Measurements from ENCODE around the gene SCAF4.
"Not testable (repeated sequence)": the region's sequence is repeated elsewhere in the genome, so short reads cannot be mapped to it uniquely, and the experiment has no call there.

Gene SCAF4

DNA sequence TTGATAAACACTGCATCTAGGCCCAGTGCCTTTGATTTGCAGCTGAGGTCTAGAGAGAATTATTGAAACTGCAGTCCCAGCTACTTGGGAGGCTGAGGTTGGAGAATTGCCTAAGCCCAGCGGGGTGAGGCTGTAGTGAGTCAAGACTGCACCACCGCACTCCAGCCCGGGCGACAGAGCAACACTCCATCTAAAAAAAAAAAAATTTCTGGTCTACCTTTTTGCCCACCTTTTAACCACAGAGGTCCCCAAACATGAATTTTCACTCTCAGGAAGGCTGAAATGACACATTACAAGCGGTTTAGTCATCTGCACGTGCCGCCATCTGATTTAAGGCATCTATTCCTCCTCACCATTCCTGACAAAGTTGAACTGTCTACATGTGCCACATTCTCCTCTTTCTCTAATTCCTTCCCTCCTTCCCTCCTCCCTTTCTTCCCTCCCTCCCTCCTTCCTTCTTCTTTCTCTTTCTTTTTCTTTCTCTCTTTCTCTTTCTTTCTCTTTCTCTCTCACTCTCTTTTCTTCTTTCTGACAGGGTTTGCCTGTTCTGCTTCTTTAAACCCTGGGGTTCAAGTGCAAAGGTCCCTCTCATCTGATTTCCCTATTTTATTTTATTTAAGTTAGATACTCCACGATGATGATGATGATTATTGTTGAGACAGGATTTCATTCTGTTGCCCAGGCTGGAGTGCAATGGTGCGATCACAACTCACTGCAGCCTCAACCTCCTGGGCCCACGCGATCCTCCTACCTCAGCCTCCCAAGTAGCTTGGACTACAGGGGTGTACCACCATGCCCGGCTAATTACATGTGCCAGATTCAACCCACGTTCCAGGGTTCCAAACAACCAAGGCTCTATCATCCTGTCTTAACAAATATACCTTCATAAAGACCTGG is 75.5 kb downstream of the SCAF4 start:
- no peaks in the 10 kb centered on the region for H3K36me3 ChIP-seq (ENCODE audit: control insufficient read depth, insufficient read depth, low read length)
- no peak for DNase-seq
- no peak overlapping the region for H3K27ac ChIP-seq (ENCODE audit: insufficient read depth, low read length, poor library complexity, severe bottlenecking)
- H3K9me3 ChIP-seq (ENCODE audit: control insufficient read depth, low read length), result no peaks in the 10 kb centered on the region
- H3K27me3 ChIP-seq (replicated peaks; ENCODE audit: control insufficient read depth, insufficient read depth, low read length, poor library complexity, severe bottlenecking), result no peaks in the 10 kb centered on the region
- no peak overlapping the region for H3K4me3 ChIP-seq (ENCODE audit: insufficient read depth, low read depth, low read length, poor library complexity, severe bottlenecking)
- H3K4me1 ChIP-seq (ENCODE audit: control insufficient read depth, insufficient read depth, low read length, poor library complexity, severe bottlenecking), result peaks cover 13% of the 10 kb centered on the region

DNA sequence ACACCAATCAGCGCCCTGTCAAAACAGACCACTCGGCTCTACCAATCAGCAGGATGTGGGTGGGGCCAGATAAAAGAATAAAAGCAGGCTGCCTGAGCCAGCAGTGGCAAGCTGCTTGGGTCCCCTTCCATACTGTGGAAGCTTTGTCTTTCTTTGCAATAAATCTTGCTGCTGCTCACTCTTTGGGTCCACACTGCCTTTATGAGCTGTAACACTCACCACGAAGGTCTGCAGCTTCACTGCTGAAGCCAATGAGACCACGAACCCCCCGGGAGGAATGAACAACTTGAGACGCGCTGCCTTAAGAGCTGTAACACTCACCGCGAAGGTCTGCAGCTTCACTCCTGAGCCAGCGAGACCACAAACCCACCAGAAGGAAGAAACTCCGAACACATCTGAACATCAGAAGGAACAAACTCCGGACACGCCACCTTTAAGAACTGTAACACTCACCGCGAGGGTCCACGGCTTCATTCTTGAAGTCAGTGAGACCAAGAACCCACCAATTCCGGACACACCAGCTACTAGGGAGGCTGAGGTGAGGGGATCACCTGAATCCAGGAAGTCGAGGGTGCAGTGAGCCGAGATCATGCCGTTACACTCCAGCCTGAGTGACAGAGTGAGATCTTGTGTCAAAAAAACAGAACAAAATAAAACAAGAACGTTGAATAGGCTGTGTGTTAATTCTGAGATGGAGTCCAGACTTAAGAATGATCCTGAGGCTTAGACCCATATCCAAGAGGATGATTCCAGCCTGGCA is 76.9 kb downstream of the SCAF4 start:
- H3K4me1 ChIP-seq (ENCODE audit: control insufficient read depth, insufficient read depth, low read length, poor library complexity, severe bottlenecking); H3K36me3 ChIP-seq (ENCODE audit: control insufficient read depth, insufficient read depth, low read length); H3K27me3 ChIP-seq (replicated peaks; ENCODE audit: control insufficient read depth, insufficient read depth, low read length, poor library complexity, severe bottlenecking); DNase-seq; H3K9me3 ChIP-seq (ENCODE audit: control insufficient read depth, low read length); H3K27ac ChIP-seq (ENCODE audit: insufficient read depth, low read length, poor library complexity, severe bottlenecking): not testable (repeated sequence)
- peak overlapping the region; percentile 2 for H3K4me3 ChIP-seq (ENCODE audit: insufficient read depth, low read depth, low read length, poor library complexity, severe bottlenecking)

GRCh38 chr21:31654340-31654739 is 77.6 kb downstream of the SCAF4 start:
- H3K4me1 ChIP-seq (ENCODE audit: control insufficient read depth, insufficient read depth, low read length, poor library complexity, severe bottlenecking), result peaks cover 5% of the 10 kb centered on the region
- H3K27me3 ChIP-seq (replicated peaks; ENCODE audit: control insufficient read depth, insufficient read depth, low read length, poor library complexity, severe bottlenecking), result no peaks in the 10 kb centered on the region
- H3K36me3 ChIP-seq (ENCODE audit: control insufficient read depth, insufficient read depth, low read length), result no peaks in the 10 kb centered on the region
- DNase-seq, result no peak
- H3K27ac ChIP-seq (ENCODE audit: insufficient read depth, low read length, poor library complexity, severe bottlenecking), result no peak overlapping the region
- H3K4me3 ChIP-seq (ENCODE audit: insufficient read depth, low read depth, low read length, poor library complexity, severe bottlenecking), result no peak overlapping the region
- H3K9me3 ChIP-seq (ENCODE audit: control insufficient read depth, low read length), result no peaks in the 10 kb centered on the region

GRCh38 chr21:31651491-31651890 is 80.4 kb downstream of the SCAF4 start:
- not testable (repeated sequence) for H3K27me3 ChIP-seq (replicated peaks; ENCODE audit: control insufficient read depth, insufficient read depth, low read length, poor library complexity, severe bottlenecking); H3K4me1 ChIP-seq (ENCODE audit: control insufficient read depth, insufficient read depth, low read length, poor library complexity, severe bottlenecking); DNase-seq; H3K36me3 ChIP-seq (ENCODE audit: control insufficient read depth, insufficient read depth, low read length); H3K4me3 ChIP-seq (ENCODE audit: insufficient read depth, low read depth, low read length, poor library complexity, severe bottlenecking); H3K9me3 ChIP-seq (ENCODE audit: control insufficient read depth, low read length); H3K27ac ChIP-seq (ENCODE audit: insufficient read depth, low read length, poor library complexity, severe bottlenecking)

DNA sequence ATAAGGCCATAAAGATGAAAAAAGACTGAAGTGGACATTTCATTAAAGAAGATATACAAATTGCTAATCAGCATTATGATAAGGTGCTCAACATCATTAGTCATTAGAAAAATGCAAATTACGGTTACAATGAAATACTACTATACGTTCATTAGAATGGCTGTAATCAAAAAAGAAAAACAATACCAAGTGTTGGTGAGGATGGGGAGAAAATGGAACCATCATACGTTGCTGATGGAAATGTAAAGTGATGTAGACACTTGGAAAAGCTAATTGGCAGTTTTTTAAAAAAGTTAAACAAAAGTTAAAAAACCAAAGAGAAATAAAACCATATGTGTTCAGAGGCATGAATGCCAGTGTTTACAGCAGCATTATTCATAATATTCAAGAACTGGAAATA is 81.0 kb downstream of the SCAF4 start:
- Histone ChIP-seq H3K4me3 (ENCODE audit: insufficient read depth, low read depth, low read length, poor library complexity, severe bottlenecking) (no peak overlapping the region), H3K4me1 (ENCODE audit: control insufficient read depth, insufficient read depth, low read length, poor library complexity, severe bottlenecking) (peaks cover 5% of the 10 kb centered on the region), H3K36me3 (ENCODE audit: control insufficient read depth, insufficient read depth, low read length) (no peaks in the 10 kb centered on the region), H3K27ac (ENCODE audit: insufficient read depth, low read length, poor library complexity, severe bottlenecking) (no peak overlapping the region), H3K9me3 (ENCODE audit: control insufficient read depth, low read length) (no peaks in the 10 kb centered on the region), H3K27me3 (replicated peaks; ENCODE audit: control insufficient read depth, insufficient read depth, low read length, poor library complexity, severe bottlenecking) (no peaks in the 10 kb centered on the region)
- no peak for DNase-seq

- no peak for DNase-seq
- H3K27ac ChIP-seq (ENCODE audit: insufficient read depth, low read length, poor library complexity, severe bottlenecking), result no peak overlapping the region
- H3K4me1 ChIP-seq (ENCODE audit: control insufficient read depth, insufficient read depth, low read length, poor library complexity, severe bottlenecking), result no peaks in the 10 kb centered on the region
- no peak overlapping the region for H3K4me3 ChIP-seq (ENCODE audit: insufficient read depth, low read depth, low read length, poor library complexity, severe bottlenecking)
- H3K36me3 ChIP-seq (ENCODE audit: control insufficient read depth, insufficient read depth, low read length), result no peaks in the 10 kb centered on the region
- H3K27me3 ChIP-seq (replicated peaks; ENCODE audit: control insufficient read depth, insufficient read depth, low read length, poor library complexity, severe bottlenecking), result no peaks in the 10 kb centered on the region
- no peaks in the 10 kb centered on the region for H3K9me3 ChIP-seq (ENCODE audit: control insufficient read depth, low read length)
Observed at GRCh38 chr21:31647650-31648049, 84.3 kb downstream of the SCAF4 start.

DNA sequence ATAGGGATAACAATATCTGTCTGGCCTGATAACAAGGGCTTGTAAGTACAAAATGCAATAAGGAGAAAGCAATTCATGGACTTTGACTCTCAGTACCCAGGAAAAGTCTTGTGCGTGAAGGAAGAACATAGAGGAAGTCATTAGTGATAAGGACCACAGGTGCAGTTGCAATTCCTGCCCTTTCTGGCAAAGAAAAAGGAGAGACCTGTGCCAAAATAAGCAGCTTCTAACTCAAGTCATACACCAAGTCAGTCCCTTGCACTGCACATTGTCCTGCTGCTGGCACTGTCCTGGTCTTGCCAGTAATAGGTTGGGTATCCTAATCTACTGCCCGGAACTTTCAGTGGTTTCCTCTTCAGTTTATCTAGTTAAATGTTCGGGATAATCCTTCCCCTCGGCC is 87.3 kb downstream of the SCAF4 start:
- Histone ChIP-seq H3K36me3 (ENCODE audit: control insufficient read depth, insufficient read depth, low read length) (no peaks in the 10 kb centered on the region), H3K9me3 (ENCODE audit: control insufficient read depth, low read length) (no peaks in the 10 kb centered on the region), H3K27ac (ENCODE audit: insufficient read depth, low read length, poor library complexity, severe bottlenecking) (no peak overlapping the region), H3K4me3 (ENCODE audit: insufficient read depth, low read depth, low read length, poor library complexity, severe bottlenecking) (no peak overlapping the region), H3K27me3 (replicated peaks; ENCODE audit: control insufficient read depth, insufficient read depth, low read length, poor library complexity, severe bottlenecking) (no peaks in the 10 kb centered on the region), H3K4me1 (ENCODE audit: control insufficient read depth, insufficient read depth, low read length, poor library complexity, severe bottlenecking) (no peaks in the 10 kb centered on the region)
- DNase-seq, result no peak

GRCh38 chr21:31641416-31641922 is 90.4 kb downstream of the SCAF4 start:
- Histone ChIP-seq H3K4me3 (ENCODE audit: insufficient read depth, low read depth, low read length, poor library complexity, severe bottlenecking) (no peak overlapping the region), H3K27me3 (replicated peaks; ENCODE audit: control insufficient read depth, insufficient read depth, low read length, poor library complexity, severe bottlenecking) (no peaks in the 10 kb centered on the region), H3K36me3 (ENCODE audit: control insufficient read depth, insufficient read depth, low read length) (no peaks in the 10 kb centered on the region), H3K9me3 (ENCODE audit: control insufficient read depth, low read length) (no peaks in the 10 kb centered on the region), H3K4me1 (ENCODE audit: control insufficient read depth, insufficient read depth, low read length, poor library complexity, severe bottlenecking) (no peaks in the 10 kb centered on the region), H3K27ac (ENCODE audit: insufficient read depth, low read length, poor library complexity, severe bottlenecking) (no peak overlapping the region)
- DNase-seq, result no peak

DNA sequence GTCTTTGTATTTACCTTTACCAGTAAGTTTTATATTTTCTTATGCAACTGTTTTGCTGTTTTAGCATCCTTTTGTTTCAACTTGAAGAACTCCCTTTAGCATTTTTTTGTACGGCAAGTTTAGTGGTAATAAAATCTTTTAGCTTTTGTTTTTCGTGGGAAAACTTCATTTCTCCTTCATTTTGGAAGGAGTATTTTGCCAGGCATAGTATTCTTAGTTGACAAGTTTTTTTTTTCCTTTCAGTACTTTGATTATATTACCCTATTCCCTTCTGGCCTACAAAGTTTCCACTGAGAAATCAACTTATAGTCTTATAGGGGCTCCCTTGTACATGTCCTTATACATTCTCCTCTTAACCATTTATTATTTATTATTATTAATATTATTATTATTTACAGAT is 95.0 kb downstream of the SCAF4 start:
- no peaks in the 10 kb centered on the region for H3K27me3 ChIP-seq (replicated peaks; ENCODE audit: control insufficient read depth, insufficient read depth, low read length, poor library complexity, severe bottlenecking)
- H3K9me3 ChIP-seq (ENCODE audit: control insufficient read depth, low read length), result no peaks in the 10 kb centered on the region
- H3K36me3 ChIP-seq (ENCODE audit: control insufficient read depth, insufficient read depth, low read length), result no peaks in the 10 kb centered on the region
- no peak overlapping the region for H3K27ac ChIP-seq (ENCODE audit: insufficient read depth, low read length, poor library complexity, severe bottlenecking)
- no peak overlapping the region for H3K4me3 ChIP-seq (ENCODE audit: insufficient read depth, low read depth, low read length, poor library complexity, severe bottlenecking)
- no peaks in the 10 kb centered on the region for H3K4me1 ChIP-seq (ENCODE audit: control insufficient read depth, insufficient read depth, low read length, poor library complexity, severe bottlenecking)
- no peak for DNase-seq

- Histone ChIP-seq H3K27me3 (replicated peaks; ENCODE audit: control insufficient read depth, insufficient read depth, low read length, poor library complexity, severe bottlenecking) (no peaks in the 10 kb centered on the region), H3K4me3 (ENCODE audit: insufficient read depth, low read depth, low read length, poor library complexity, severe bottlenecking) (no peak overlapping the region), H3K36me3 (ENCODE audit: control insufficient read depth, insufficient read depth, low read length) (no peaks in the 10 kb centered on the region), H3K9me3 (ENCODE audit: control insufficient read depth, low read length) (no peaks in the 10 kb centered on the region), H3K27ac (ENCODE audit: insufficient read depth, low read length, poor library complexity, severe bottlenecking) (no peak overlapping the region), H3K4me1 (ENCODE audit: control insufficient read depth, insufficient read depth, low read length, poor library complexity, severe bottlenecking) (no peaks in the 10 kb centered on the region)
- no peak for DNase-seq
Observed at GRCh38 chr21:31634993-31635392, 96.9 kb downstream of the SCAF4 start.
